Measurements from ENCODE around the gene PZP. TPM values are rescaled to one million over a fixed set of nuclear protein-coding genes. Genes with fewer than 3 reads are reported as not detected.

Gene PZP
- total and polyA plus RNA-seq, 2 experiments from 2014 or later: 0.92 TPM; not detected in 1

DNA sequence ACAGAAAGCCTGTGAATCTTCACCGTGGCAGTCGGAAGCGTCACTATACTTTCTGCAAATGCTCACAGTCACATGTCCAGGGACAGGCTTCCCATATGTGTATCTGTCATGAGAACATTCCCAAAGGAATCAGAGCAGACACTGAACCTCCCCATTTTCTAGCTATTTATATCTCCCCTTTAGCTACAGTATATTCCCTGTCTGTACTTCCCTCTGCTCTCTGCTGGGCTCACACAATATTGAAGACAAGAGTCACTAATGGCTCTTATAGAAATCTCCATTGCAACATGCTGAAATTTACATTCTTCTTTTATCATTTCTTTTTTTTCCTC lies 100.7 kb downstream of the PZP start (continued):
- no peak for TF ChIP-seq ZNF462 (CRISPR knock-in tag; IDR thresholded peaks at IDR 0.05)
- no peak for TF ChIP-seq ZNF331 (CRISPR knock-in tag; IDR thresholded peaks at IDR 0.05; ENCODE audit: low read depth)

GRCh38 chr12:9106610-9107541 lies 101.3 kb downstream of the PZP start:
- no peak overlapping the region for H3K27ac ChIP-seq (ENCODE audit: low read depth)
- H4K20me1 ChIP-seq (replicated peaks; ENCODE audit: insufficient read depth): no peaks in the 10 kb centered on the region
- DNase-seq (ENCODE audit: low spot score): no peak
- peaks cover 2% of the 10 kb centered on the region; the same call in 1 of the 2 replicates for H3K9me2 ChIP-seq (ENCODE audit: insufficient read depth)
- no peaks in the 10 kb centered on the region for H3K27me3 Mint-ChIP-seq (ENCODE audit: insufficient read depth, low read depth, poor library complexity)
- H3K4me1 ChIP-seq (ENCODE audit: insufficient read depth): no peaks in the 10 kb centered on the region
- no peak overlapping the region for H3K4me3 Mint-ChIP-seq
- H3F3A ChIP-seq (replicated peaks; ENCODE audit: low read depth): no peaks in the 10 kb centered on the region
- no peaks in the 10 kb centered on the region for H3K4me1 Mint-ChIP-seq
- no peak overlapping the region for H2AFZ ChIP-seq
- no peaks in the 10 kb centered on the region for H3K79me2 ChIP-seq (replicated peaks; ENCODE audit: insufficient read depth)
- H3K27me3 ChIP-seq (ENCODE audit: insufficient read depth): no peaks in the 10 kb centered on the region
- ATAC-seq: no peak
- no peaks in the 10 kb centered on the region for H3K9me3 Mint-ChIP-seq
- no peaks in the 10 kb centered on the region for H3K36me3 Mint-ChIP-seq (ENCODE audit: low read depth)
- H3K4me3 ChIP-seq: no peak overlapping the region
- no peaks in the 10 kb centered on the region for H3K36me3 ChIP-seq (ENCODE audit: insufficient read depth)
- no peak overlapping the region for H3K4me2 ChIP-seq
- no peak overlapping the region for H3K27ac Mint-ChIP-seq
- TF ChIP-seq EZH2 (IDR thresholded peaks at IDR 0.05; ENCODE audit: low read depth, unreplicated experiment): no peak
- TF ChIP-seq, protein P1, sequence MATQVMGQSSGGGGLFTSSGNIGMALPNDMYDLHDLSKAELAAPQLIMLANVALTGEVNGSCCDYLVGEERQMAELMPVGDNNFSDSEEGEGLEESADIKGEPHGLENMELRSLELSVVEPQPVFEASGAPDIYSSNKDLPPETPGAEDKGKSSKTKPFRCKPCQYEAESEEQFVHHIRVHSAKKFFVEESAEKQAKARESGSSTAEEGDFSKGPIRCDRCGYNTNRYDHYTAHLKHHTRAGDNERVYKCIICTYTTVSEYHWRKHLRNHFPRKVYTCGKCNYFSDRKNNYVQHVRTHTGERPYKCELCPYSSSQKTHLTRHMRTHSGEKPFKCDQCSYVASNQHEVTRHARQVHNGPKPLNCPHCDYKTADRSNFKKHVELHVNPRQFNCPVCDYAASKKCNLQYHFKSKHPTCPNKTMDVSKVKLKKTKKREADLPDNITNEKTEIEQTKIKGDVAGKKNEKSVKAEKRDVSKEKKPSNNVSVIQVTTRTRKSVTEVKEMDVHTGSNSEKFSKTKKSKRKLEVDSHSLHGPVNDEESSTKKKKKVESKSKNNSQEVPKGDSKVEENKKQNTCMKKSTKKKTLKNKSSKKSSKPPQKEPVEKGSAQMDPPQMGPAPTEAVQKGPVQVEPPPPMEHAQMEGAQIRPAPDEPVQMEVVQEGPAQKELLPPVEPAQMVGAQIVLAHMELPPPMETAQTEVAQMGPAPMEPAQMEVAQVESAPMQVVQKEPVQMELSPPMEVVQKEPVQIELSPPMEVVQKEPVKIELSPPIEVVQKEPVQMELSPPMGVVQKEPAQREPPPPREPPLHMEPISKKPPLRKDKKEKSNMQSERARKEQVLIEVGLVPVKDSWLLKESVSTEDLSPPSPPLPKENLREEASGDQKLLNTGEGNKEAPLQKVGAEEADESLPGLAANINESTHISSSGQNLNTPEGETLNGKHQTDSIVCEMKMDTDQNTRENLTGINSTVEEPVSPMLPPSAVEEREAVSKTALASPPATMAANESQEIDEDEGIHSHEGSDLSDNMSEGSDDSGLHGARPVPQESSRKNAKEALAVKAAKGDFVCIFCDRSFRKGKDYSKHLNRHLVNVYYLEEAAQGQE (IDR thresholded peaks at IDR 0.05; ENCODE audit: unreplicated experiment): no peak
- no peak for TF ChIP-seq CREB1 (CRISPR knock-in tag; IDR thresholded peaks at IDR 0.05; ENCODE audit: low read depth)
- TF ChIP-seq ZNF114 (CRISPR knock-in tag; IDR thresholded peaks at IDR 0.05): no peak

Measured in GM23338 (cell line).